ENCODE measurements around the gene PAMR1.

PAMR1 gene

DNA sequence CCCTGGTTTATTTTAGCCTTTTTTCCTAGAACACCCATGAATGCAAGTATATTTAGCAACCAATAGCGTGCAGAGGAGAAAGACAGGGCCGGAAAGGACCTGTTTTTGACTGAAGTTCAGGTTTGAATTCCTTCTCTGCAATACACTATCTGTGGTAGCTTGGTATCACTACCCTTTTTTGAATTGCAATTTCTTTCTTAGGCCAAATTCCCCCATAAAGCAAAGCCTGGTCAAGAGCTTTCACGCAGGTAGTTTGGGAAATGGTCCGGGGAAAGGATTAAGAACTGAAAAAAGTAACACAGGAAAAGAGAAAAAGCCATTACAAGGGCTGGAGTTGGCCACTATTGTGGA is 38.8 kb upstream of the PAMR1 start:
- Mint-ChIP-seq H3K36me3 (ENCODE audit: low read depth) (no peaks in the 10 kb centered on the region), H3K4me1 (peaks cover 26% of the 10 kb centered on the region), H3K27me3 (ENCODE audit: low read depth) (peaks cover 5% of the 10 kb centered on the region), H3K27ac (peak overlapping the region in 2 of 3 experiments; percentile 42 to 59), H3K9me3 (peaks cover 7% of the 10 kb centered on the region), H3K4me3 (no peak overlapping the region)
- TF ChIP-seq, protein P1, sequence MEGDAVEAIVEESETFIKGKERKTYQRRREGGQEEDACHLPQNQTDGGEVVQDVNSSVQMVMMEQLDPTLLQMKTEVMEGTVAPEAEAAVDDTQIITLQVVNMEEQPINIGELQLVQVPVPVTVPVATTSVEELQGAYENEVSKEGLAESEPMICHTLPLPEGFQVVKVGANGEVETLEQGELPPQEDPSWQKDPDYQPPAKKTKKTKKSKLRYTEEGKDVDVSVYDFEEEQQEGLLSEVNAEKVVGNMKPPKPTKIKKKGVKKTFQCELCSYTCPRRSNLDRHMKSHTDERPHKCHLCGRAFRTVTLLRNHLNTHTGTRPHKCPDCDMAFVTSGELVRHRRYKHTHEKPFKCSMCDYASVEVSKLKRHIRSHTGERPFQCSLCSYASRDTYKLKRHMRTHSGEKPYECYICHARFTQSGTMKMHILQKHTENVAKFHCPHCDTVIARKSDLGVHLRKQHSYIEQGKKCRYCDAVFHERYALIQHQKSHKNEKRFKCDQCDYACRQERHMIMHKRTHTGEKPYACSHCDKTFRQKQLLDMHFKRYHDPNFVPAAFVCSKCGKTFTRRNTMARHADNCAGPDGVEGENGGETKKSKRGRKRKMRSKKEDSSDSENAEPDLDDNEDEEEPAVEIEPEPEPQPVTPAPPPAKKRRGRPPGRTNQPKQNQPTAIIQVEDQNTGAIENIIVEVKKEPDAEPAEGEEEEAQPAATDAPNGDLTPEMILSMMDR (IDR thresholded peaks at IDR 0.05; ENCODE audit: unreplicated experiment in 3 of 3), result no peak

DNA sequence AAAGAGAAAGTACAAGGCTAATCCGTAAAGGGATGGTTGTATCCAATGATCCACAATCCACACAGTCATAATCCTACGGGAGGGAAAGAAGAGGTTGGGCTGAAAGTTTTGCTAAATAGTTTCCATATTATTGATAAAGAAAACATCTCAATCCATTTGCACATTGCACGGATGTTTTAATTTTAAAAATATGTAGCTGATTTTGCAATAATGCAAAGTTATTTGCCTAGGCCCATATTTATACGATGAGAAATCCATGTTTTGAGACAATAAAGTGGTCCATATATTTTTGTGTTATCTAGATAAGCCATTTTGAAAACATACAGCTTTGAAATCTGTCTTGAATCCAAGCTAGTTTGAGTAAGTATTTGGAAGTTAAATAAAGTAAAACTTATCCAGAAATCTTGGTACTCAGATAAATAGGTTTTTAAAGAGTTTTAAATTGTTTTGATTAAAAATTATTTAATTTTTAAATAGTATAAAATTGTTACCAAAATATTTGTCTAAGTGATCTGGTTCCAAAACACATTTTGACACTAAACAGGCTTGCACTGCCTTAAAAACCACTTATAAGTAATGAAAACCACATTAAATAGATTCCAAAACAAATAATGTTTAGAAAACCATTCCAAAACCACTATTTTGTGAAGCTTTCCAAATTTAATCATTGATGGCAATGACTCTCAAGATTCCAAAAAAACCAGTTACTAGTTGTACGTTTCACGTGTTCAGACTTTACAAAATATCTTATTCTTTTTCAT is 38.2 kb upstream of the PAMR1 start:
- Mint-ChIP-seq H3K27me3 (ENCODE audit: low read depth) (peaks cover 5% of the 10 kb centered on the region), H3K9me3 (peaks cover 3% of the 10 kb centered on the region), H3K4me1 (peaks cover 26% of the 10 kb centered on the region), H3K4me3 (no peak overlapping the region), H3K27ac (peak overlapping the region in 2 of 3 experiments; percentile 42 to 59), H3K36me3 (ENCODE audit: low read depth) (no peaks in the 10 kb centered on the region)
- TF ChIP-seq, protein P1 (IDR thresholded peaks at IDR 0.05; ENCODE audit: unreplicated experiment in 3 of 3), result no peak

DNA sequence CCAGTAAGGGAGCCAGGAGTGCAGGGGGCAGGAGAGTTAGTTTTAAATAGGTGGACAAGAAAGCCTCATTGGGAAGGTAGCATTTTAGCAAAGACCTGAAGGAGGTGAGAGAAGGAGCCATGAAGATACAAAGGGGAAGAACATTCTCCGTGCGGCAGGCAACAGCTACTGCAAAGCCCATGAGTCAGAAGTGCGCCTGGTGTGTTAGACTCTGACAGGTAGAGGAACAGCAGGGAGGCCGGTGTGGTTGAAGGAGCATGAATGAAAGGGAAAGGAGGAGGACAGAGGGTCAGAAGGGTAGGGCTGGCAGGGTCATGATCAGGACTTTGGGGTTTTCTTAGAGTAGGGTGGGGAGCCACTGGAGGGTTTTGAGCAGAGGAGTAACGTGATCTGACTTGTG is 34.5 kb upstream of the PAMR1 start:
- TF ChIP-seq, protein P1 (IDR thresholded peaks at IDR 0.05; ENCODE audit: unreplicated experiment in 3 of 3), result no peak
- Mint-ChIP-seq H3K4me3 (no peak overlapping the region), H3K27me3 (ENCODE audit: low read depth) (peaks cover 10% of the 10 kb centered on the region)

DNA sequence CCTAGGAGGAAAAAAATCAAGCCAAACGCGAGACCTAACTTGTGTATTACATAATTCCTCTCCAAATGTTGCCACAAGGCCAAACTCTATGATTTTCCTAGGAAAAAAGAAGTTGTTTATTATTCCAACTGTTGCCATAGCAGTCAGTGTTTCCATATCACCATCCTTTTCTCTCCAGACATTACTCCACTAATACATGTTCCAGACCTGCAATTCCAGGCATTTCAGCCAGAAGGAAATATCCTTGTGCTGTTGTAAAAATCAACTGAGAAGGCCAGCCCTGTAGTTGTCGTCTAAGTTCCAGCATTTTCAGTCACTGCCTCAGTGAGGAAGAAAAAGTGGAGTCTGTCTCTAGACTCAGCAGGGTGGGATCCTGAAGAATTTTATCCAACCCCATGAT is 33.1 kb upstream of the PAMR1 start:
- H3K27me3 Mint-ChIP-seq (ENCODE audit: low read depth), result peaks cover 10% of the 10 kb centered on the region
- no peak overlapping the region for H3K4me3 Mint-ChIP-seq
- peaks cover 25% of the 10 kb centered on the region for H3K4me1 Mint-ChIP-seq
- H3K36me3 Mint-ChIP-seq (ENCODE audit: low read depth), result no peaks in the 10 kb centered on the region
- no peaks in the 10 kb centered on the region for H3K9me3 Mint-ChIP-seq
- TF ChIP-seq, protein P1 (IDR thresholded peaks at IDR 0.05; ENCODE audit: unreplicated experiment in 3 of 3), result no peak
- no peak overlapping the region for H3K27ac Mint-ChIP-seq

More for the DNA sequence above, 34.5 kb upstream of the PAMR1 start:
- H3K4me1 Mint-ChIP-seq, result peaks cover 20% of the 10 kb centered on the region
- no peaks in the 10 kb centered on the region for H3K36me3 Mint-ChIP-seq (ENCODE audit: low read depth)
- H3K9me3 Mint-ChIP-seq, result no peaks in the 10 kb centered on the region
- no peak overlapping the region for H3K27ac Mint-ChIP-seq

DNA sequence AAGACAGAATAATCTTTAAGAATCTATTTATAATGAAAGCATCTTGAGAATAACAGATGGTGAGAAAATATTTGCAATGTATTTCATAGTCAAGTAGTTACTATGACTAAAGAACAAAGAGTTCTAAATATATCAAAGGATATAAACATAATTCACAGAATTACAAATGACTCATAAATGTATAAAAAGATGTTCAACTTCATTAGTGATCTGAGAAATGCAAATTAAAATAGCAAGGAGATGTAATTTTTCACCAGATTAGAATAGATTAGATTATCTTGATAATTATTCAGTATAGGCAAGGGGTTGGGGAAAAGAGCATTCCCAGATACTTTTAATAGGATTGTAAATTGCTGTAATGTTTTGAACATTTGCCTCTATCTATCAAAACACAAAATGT is 30.1 kb upstream of the PAMR1 start:
- H3K9me3 Mint-ChIP-seq, result no peaks in the 10 kb centered on the region
- no peak overlapping the region for H3K27ac Mint-ChIP-seq
- peaks cover 36% of the 10 kb centered on the region for H3K4me1 Mint-ChIP-seq
- no peaks in the 10 kb centered on the region for H3K36me3 Mint-ChIP-seq (ENCODE audit: low read depth)
- TF ChIP-seq, protein P1 (IDR thresholded peaks at IDR 0.05; ENCODE audit: unreplicated experiment in 3 of 3), result no peak
- no peak overlapping the region for H3K4me3 Mint-ChIP-seq
- peaks cover 10% of the 10 kb centered on the region for H3K27me3 Mint-ChIP-seq (ENCODE audit: low read depth)
